ENCODE results near the gene RGL4. TPM values are rescaled to one million over a fixed set of nuclear protein-coding genes. Genes with fewer than 3 reads are reported as not detected.
A peak's percentile ranks its signal among the peaks of the same experiment; 100 is the strongest.

The RGL4 gene
- total RNA-seq, 3 donors from 2014 or later, result 2.0 TPM; not detected in 2

DNA sequence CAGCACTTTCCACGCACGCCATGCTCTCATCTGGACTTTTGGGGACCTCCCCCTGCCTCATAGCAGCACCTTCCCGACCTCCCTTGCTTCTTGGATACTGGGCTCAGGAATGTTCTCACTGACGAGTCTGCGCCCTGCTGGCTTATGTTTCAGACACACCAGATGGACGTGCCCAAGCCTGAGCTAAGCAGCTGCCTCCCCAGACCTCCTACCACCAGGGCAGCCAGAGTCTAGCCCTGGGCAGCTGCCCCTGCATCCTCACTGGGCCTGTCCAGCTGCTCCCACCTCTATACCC, 13.2 kb upstream of the RGL4 start:
- Histone ChIP-seq H3K4me1 (no peaks in the 10 kb centered on the region), H3K9me3 (no peaks in the 10 kb centered on the region), H3K27ac (no peak overlapping the region), H3K36me3 (no peaks in the 10 kb centered on the region), H3K27me3 (no peaks in the 10 kb centered on the region), H3K4me3 (no peak overlapping the region)
- no peak for TF ChIP-seq CTCF (IDR thresholded peaks at IDR 0.05)
- no peak for TF ChIP-seq POLR2A (IDR thresholded peaks at IDR 0.05)
- TF ChIP-seq POLR2AphosphoS5 (IDR thresholded peaks at IDR 0.05), result no peak
- DNase-seq (ENCODE audit: low spot score in 2 of 2), result peak in 1 of 2 donors; percentile 30
- intact Hi-C loops (cut with DNase I; ENCODE audit: low total_unique reads), result no loop called here

DNA sequence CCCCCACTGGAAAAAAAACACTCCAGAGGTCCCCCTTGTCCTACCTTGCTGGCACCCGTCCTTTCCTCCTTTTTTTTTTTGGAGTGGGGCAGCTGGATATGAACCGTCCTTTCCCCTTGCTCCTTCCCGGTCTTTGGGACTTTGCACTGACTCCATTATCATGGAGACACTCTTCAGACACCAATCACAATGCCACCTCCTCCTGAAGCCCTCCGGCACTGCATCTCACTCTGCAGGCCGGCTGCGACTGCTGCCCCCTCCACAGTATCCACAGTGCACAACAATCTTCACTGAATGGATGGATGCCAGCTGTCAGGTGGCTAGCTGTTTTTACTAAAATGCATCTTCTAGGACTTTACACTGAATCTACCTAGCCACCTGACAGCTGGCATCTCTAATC, 12.7 kb upstream of the RGL4 start:
- no peaks in the 10 kb centered on the region for H3K36me3 ChIP-seq
- no peak for DNase-seq (ENCODE audit: low spot score in 2 of 2)
- H3K27me3 ChIP-seq, result no peaks in the 10 kb centered on the region
- no peak overlapping the region for H3K27ac ChIP-seq
- H3K9me3 ChIP-seq, result no peaks in the 10 kb centered on the region
- H3K4me1 ChIP-seq, result no peaks in the 10 kb centered on the region
- no peak overlapping the region for H3K4me3 ChIP-seq
- TF ChIP-seq CTCF (IDR thresholded peaks at IDR 0.05), result no peak
- TF ChIP-seq POLR2A (IDR thresholded peaks at IDR 0.05), result no peak
- no peak for TF ChIP-seq POLR2AphosphoS5 (IDR thresholded peaks at IDR 0.05)
- intact Hi-C loops (cut with DNase I; ENCODE audit: low total_unique reads), result no loop called here

DNA sequence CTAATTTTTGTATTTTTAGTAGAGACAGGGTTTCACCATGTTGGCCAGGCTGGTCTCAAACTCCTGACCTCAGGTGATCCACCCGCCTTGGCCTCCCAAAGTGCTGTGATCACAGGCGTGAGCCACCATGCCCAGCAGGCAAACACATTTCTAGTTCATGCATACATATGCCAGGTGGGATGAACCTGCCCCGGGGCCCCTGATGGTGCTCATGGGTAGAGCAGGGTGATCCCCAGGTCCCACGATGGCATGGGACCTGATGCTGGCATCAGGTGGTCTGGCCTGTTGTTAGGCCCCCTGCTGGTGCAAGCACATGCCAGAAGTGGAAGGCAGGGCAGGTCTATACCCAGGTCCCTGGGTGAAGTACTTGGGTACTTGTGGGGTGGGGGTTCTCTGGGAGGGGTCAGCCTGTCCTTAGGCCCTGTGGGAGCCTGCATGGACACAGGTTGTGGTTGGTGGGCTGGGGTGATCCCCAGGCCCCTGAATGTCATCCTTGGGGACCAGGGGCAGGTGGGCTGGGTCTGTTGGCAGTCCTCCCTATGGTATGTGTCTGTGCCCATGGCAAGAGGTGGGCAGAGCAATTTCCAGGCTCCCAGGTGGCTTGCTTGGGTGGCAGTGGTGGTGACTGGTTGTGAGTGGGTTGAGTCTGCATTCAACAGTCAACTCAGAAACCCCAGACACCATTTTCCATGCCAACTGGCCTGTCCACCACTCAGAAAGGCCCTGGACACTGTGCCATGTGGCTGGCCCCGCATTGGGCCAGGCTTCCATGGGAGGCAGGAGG, 9.6 kb upstream of the RGL4 start:
- Histone ChIP-seq H3K4me1 (no peaks in the 10 kb centered on the region), H3K9me3 (no peaks in the 10 kb centered on the region), H3K27me3 (no peaks in the 10 kb centered on the region), H3K36me3 (no peaks in the 10 kb centered on the region), H3K4me3 (no peak overlapping the region), H3K27ac (no peak overlapping the region)
- peak in 1 of 2 donors; percentile 47 for DNase-seq (ENCODE audit: low spot score in 2 of 2)
- intact Hi-C loops (cut with DNase I; ENCODE audit: low total_unique reads), result no loop called here
- no peak for TF ChIP-seq CTCF (IDR thresholded peaks at IDR 0.05)
- TF ChIP-seq POLR2A (IDR thresholded peaks at IDR 0.05), result no peak
- TF ChIP-seq POLR2AphosphoS5 (IDR thresholded peaks at IDR 0.05), result no peak

DNA sequence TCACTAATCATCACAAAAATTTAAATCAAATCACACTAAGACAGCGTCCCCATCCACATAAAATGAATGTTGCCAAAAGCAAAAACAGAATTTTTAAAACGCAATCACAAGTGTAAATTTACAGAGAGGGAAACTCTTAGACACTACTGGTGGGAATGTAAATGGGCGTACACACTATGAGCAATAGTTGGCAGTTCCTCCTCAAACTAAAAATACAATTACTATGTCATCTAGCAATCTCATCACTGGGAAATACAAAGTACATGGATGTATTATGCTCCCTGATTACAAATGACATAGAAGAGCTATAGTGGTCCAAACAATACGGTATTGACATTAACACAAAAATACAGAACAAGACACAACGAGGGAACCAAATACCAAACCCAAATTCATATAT, 8.7 kb upstream of the RGL4 start:
- no peaks in the 10 kb centered on the region for H3K9me3 ChIP-seq
- no peaks in the 10 kb centered on the region for H3K4me1 ChIP-seq
- H3K27ac ChIP-seq, result no peak overlapping the region
- H3K27me3 ChIP-seq, result no peaks in the 10 kb centered on the region
- DNase-seq (ENCODE audit: low spot score in 2 of 2), result no peak
- TF ChIP-seq CTCF (IDR thresholded peaks at IDR 0.05) (no peak), POLR2A (IDR thresholded peaks at IDR 0.05) (no peak), POLR2AphosphoS5 (IDR thresholded peaks at IDR 0.05) (no peak)
- no peak overlapping the region for H3K4me3 ChIP-seq
- H3K36me3 ChIP-seq, result no peaks in the 10 kb centered on the region
- intact Hi-C loops (cut with DNase I; ENCODE audit: low total_unique reads), result no loop called here

DNA sequence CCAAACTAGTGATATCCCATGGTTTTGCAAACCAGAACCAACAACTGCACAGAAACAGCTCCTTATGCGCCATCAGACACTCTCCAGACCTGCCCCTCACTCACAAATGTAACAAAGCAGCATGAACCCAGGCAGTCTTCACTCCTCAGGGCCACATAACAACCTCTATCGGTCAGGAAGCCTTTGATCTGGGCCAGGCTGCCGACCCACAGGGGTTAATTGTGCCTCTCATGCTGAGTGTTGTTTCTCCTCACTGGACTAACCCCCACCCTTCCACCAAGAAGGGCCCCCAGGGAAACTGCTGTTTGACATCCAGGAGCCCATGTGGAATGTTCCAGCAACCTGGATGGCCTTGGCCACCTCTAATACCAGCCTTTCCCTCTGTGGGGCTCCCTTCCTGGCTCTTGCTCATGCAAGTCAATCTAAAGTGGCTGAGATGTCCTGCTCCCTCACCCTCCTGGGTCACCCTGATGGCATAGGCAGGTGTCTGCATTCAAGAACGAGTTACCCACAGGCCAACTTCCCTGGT, 7.9 kb upstream of the RGL4 start:
- H3K27me3 ChIP-seq, result no peaks in the 10 kb centered on the region
- no peaks in the 10 kb centered on the region for H3K9me3 ChIP-seq
- no peaks in the 10 kb centered on the region for H3K36me3 ChIP-seq
- TF ChIP-seq POLR2A (IDR thresholded peaks at IDR 0.05) (no peak), CTCF (IDR thresholded peaks at IDR 0.05) (no peak), POLR2AphosphoS5 (IDR thresholded peaks at IDR 0.05) (no peak)
- DNase-seq (ENCODE audit: low spot score in 2 of 2), result peak in 1 of 2 donors; percentile 28
- no peak overlapping the region for H3K4me3 ChIP-seq
- H3K27ac ChIP-seq, result no peak overlapping the region
- intact Hi-C loops (cut with DNase I; ENCODE audit: low total_unique reads), result no loop called here
- H3K4me1 ChIP-seq, result no peaks in the 10 kb centered on the region
